Neural crest cell (in vitro differentiated cells): Measurements from ENCODE around the gene PPP2R2B. TPM values are rescaled to one million over a fixed set of nuclear protein-coding genes. Genes with fewer than 3 reads are reported as not detected.

Experiments used
- DNase-seq: peaks from one replicate; pipeline ENCODE4 v3.0.0; 2021; ENCODE audit warnings: low read depth, mixed read lengths, low spot score
- H3K27ac Mint-ChIP-seq: one replicate; pipeline ENCODE4 v1.8.0; 2021; ENCODE audit warnings: mild to moderate bottlenecking, mixed read lengths; ENCODE audit not compliant: unreplicated experiment
- H3K27me3 Mint-ChIP-seq: 2 replicates; pipeline ENCODE4 v1.8.0; 2021; ENCODE audit warnings: low read depth, mild to moderate bottlenecking, mixed read lengths
- H3K36me3 Mint-ChIP-seq: 2 replicates; pipeline ENCODE4 v1.8.0; 2021; ENCODE audit warnings: low read depth, mild to moderate bottlenecking, mixed read lengths
- H3K4me1 Mint-ChIP-seq: 2 replicates; pipeline ENCODE4 v1.8.0; 2021; ENCODE audit warnings: mixed read lengths
- H3K4me3 Mint-ChIP-seq: one replicate; pipeline ENCODE4 v1.8.0; 2021; ENCODE audit warnings: mild to moderate bottlenecking, mixed read lengths
- H3K9me3 Mint-ChIP-seq: 2 replicates; pipeline ENCODE4 v1.8.0; 2021; ENCODE audit warnings: mixed read lengths
- total RNA-seq: library from RNA; stranded (reverse); gene quantifications from 2 replicates; pipeline ENCODE4 v1.2.1, GENCODE V29; 2021
- TF ChIP-seq, protein P1 (sequence below): fragments of 200-600 bp; sonication (generic); conservative IDR thresholded peaks from 2 replicates; pipeline ENCODE4 v1.5.0; 2021; ENCODE audit warnings: antibody characterized with exemption, mild to moderate bottlenecking

The PPP2R2B gene
- total RNA-seq, 1 donor from 2014 or later: 4.9 TPM

DNA sequence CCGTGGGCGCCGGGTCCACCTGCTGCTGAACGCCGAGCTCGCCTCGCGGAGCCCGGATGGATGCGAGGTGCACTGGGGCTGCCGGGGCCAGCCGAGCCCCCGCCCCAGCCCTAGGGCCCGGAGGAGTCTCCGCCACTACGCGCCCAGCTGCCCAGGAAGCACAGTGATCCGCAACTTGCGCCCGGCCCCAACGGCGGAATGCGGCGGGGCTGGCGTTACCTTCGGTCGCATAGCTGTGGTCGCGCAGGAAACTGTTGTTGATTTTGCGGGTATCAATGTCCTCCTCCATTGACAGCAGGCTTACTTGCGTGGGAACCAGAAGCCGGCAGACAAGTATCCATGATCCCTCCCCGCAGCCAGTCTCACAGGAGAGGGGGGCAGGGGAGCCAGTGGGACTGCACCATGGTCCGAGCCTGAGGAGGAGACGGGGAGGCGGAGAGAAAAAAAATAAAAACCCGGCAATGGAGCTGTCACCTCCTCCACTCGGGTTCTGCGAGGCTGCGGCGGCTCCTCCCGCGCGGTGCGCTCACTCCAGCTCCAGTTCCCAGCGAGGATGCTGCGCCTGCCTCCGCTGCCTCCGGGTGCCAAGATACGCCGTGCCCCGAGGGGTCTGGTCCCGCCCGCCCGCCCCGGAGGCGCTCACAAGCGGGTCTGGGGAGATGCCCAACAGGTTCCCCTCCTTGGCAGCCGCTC is 628 bp downstream of the PPP2R2B start:
- DNase-seq: peak; percentile 12
- Mint-ChIP-seq H3K36me3 (no peaks in the 10 kb centered on the region), H3K4me1 (peaks cover 4% of the 10 kb centered on the region), H3K27me3 (peaks cover 50% of the 10 kb centered on the region), H3K27ac (no peak overlapping the region), H3K9me3 (no peaks in the 10 kb centered on the region), H3K4me3 (peak overlapping the region; percentile 92)
- TF ChIP-seq, protein P1, sequence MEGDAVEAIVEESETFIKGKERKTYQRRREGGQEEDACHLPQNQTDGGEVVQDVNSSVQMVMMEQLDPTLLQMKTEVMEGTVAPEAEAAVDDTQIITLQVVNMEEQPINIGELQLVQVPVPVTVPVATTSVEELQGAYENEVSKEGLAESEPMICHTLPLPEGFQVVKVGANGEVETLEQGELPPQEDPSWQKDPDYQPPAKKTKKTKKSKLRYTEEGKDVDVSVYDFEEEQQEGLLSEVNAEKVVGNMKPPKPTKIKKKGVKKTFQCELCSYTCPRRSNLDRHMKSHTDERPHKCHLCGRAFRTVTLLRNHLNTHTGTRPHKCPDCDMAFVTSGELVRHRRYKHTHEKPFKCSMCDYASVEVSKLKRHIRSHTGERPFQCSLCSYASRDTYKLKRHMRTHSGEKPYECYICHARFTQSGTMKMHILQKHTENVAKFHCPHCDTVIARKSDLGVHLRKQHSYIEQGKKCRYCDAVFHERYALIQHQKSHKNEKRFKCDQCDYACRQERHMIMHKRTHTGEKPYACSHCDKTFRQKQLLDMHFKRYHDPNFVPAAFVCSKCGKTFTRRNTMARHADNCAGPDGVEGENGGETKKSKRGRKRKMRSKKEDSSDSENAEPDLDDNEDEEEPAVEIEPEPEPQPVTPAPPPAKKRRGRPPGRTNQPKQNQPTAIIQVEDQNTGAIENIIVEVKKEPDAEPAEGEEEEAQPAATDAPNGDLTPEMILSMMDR: no peak

DNA sequence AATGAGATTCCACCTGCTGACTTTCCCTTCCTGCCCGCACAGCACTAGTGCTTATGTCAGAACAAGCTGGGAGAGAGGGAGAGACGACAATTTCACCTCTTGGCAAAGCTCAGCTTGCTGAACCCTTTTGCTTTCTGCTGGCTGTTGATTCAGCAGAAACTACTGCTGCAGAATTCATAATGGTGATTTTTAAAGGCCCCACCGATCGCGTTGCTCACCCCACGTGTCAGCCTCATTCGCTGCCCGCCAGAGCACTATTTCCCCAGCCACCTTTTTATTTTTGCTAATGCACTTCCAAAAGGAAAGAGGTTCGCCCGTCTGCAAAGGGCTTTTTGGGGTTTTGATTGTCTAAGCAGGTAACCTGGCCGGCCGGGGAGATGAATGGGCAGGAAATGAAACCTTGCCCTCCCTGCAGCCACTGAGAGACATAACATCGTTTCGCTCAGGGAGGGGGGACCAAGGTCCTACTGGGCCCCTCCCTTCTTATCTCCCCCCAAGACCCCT is 1.3 kb downstream of the PPP2R2B start:
- Mint-ChIP-seq H3K4me1 (peaks cover 4% of the 10 kb centered on the region), H3K9me3 (no peaks in the 10 kb centered on the region), H3K27ac (no peak overlapping the region), H3K27me3 (peaks cover 50% of the 10 kb centered on the region), H3K4me3 (peak overlapping the region; percentile 92), H3K36me3 (no peaks in the 10 kb centered on the region)
- TF ChIP-seq, protein P1: no peak
- no peak for DNase-seq

DNA sequence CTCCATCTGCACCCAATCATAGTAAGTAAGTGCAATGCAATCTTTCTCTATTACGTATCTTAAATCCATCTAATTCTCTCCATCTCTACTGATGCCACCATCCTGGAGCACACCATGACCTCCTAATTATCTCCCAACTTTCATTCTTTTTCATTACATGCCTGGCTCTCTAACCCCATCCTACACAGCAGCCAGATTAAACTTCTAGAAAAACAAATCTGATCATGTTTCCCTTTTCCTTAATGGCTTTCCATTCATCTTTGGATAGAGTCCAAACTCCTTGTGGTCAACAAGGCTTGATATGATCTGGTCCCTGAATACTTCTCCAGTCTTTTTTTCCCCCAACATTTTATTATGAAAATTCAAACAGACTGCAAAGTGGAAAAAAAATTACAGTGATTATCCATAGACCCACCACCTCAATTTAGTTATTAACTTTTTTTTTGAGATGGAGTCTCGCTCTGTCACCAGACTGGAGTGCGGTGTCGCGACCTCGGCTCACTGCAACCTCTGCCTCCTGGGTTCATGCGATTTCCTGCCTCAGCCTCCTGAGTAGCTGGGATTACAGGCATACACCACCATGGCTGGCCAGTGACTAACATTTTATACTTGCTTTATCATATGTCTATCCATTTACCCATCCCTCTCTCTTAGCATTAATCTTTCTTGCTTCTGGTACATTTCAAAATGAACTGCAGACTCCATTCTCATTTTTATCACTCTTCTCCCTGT is 5.2 kb downstream of the PPP2R2B start:
- peaks cover 4% of the 10 kb centered on the region for H3K4me1 Mint-ChIP-seq
- DNase-seq: no peak

DNA sequence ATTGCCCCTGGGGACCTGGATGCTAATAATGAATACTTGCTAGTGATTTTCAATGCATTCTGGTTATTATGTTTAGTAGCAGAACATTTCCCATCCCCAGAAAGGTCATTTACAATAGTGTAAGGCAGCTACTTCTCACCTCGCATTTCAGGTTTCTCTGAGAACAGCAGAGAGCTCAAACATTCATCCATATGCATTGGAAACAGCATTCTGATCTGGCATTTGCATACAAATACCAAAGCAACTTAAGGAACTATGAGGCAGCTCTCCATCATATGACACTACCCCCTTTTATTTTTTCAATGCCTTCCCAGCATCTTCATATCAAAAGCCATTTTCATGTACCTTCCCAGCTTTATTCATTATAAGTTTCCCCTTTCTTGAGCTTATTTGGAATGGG is 6.4 kb downstream of the PPP2R2B start:
- peaks cover 25% of the 10 kb centered on the region for H3K27me3 Mint-ChIP-seq
- H3K9me3 Mint-ChIP-seq: no peaks in the 10 kb centered on the region
- TF ChIP-seq, protein P1: no peak
- no peak for DNase-seq
- no peak overlapping the region for H3K27ac Mint-ChIP-seq
- H3K4me3 Mint-ChIP-seq: no peak overlapping the region
- H3K4me1 Mint-ChIP-seq: peaks cover 3% of the 10 kb centered on the region
- no peaks in the 10 kb centered on the region for H3K36me3 Mint-ChIP-seq

More for the DNA sequence above, 5.2 kb downstream of the PPP2R2B start:
- H3K9me3 Mint-ChIP-seq: no peaks in the 10 kb centered on the region
- H3K27ac Mint-ChIP-seq: no peak overlapping the region
- no peak overlapping the region for H3K4me3 Mint-ChIP-seq
- H3K36me3 Mint-ChIP-seq: no peaks in the 10 kb centered on the region
- TF ChIP-seq, protein P1: no peak
- H3K27me3 Mint-ChIP-seq: peaks cover 32% of the 10 kb centered on the region

DNA sequence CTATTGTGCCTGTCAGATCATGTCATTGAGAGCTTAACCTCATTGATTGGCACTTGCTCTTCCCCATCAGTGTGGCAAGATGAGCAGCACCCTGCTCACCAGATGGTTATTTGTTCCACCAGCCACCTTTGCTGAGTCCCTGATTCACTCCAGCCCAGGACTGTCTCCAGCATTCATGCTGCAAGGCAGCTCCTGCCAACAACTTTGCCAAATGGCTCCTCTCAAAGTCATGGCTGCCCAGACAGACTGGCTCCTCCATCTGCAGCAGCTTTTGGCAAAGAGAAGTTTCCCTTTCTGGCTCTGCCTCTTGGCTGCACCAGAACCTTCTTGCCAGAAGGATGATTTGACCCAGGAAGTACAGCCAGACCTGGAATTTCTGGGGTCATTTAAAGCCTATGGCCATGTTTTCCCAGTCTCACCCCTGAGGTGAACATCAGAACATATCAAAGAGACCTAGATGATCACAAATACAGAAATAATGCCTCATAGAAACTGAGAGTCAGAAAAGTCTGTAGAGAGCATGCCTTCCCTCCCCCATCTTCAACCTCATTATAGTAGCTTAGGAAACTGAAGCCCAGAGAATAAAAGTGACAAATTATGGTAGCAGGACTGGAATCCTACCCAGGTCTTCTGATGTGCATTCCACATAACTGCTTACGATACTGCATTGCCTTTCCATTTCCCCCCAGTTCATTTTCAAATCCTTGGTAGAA is 10.4 kb downstream of the PPP2R2B start:
- Mint-ChIP-seq H3K27me3 (no peaks in the 10 kb centered on the region), H3K36me3 (no peaks in the 10 kb centered on the region), H3K4me3 (no peak overlapping the region), H3K9me3 (no peaks in the 10 kb centered on the region), H3K4me1 (no peaks in the 10 kb centered on the region), H3K27ac (no peak overlapping the region)
- TF ChIP-seq, protein P1: no peak
- no peak for DNase-seq
